Ishikawa (cell line): ENCODE measurements around the gene WNT4.

Experiments used
- CREB1 ChIP-seq: IDR thresholded peaks from 2 replicates; pipeline ENCODE4 v1.6.1; 2012; ENCODE audit warnings: low read depth
- EP300 ChIP-seq: IDR thresholded peaks from 2 replicates; pipeline ENCODE4 v1.6.1; 2012; ENCODE audit warnings: borderline replicate concordance
- FOXM1 ChIP-seq: IDR thresholded peaks from 2 replicates; pipeline ENCODE4 v1.6.1; 2012; ENCODE audit warnings: low read depth, borderline replicate concordance
- RAD21 ChIP-seq: IDR thresholded peaks from 2 replicates; pipeline ENCODE4 v1.6.1; 2012; ENCODE audit warnings: low read depth
- TAF1 ChIP-seq: IDR thresholded peaks from 2 replicates; pipeline ENCODE4 v1.6.1; 2012; ENCODE audit warnings: low read depth, mild to moderate bottlenecking
- TCF12 ChIP-seq: IDR thresholded peaks from 2 replicates; pipeline ENCODE4 v1.6.1; 2012; ENCODE audit warnings: low read depth
- TEAD4 ChIP-seq: IDR thresholded peaks from 2 replicates; pipeline ENCODE4 v1.6.1; 2012
- YY1 ChIP-seq: IDR thresholded peaks from 2 replicates; pipeline ENCODE4 v1.6.1; 2012; ENCODE audit warnings: low read depth
- TF ChIP-seq, protein P1 (sequence below): IDR thresholded peaks from 2 replicates; pipeline ENCODE4 v1.6.1; 2012; ENCODE audit warnings: low read depth, mild to moderate bottlenecking
- TF ChIP-seq, protein P2 (sequence below): IDR thresholded peaks from 2 replicates; pipeline ENCODE4 v1.6.1; 2012
- TF ChIP-seq, protein P3 (sequence below): IDR thresholded peaks from 2 replicates; pipeline ENCODE4 v1.6.1; 2012

- TF ChIP-seq FOXM1 (no peak), TAF1 (no peak), TEAD4 (no peak), YY1 (no peak), TCF12 (no peak), RAD21 (no peak), EP300 (no peak), CREB1 (no peak)
- TF ChIP-seq, protein P1, sequence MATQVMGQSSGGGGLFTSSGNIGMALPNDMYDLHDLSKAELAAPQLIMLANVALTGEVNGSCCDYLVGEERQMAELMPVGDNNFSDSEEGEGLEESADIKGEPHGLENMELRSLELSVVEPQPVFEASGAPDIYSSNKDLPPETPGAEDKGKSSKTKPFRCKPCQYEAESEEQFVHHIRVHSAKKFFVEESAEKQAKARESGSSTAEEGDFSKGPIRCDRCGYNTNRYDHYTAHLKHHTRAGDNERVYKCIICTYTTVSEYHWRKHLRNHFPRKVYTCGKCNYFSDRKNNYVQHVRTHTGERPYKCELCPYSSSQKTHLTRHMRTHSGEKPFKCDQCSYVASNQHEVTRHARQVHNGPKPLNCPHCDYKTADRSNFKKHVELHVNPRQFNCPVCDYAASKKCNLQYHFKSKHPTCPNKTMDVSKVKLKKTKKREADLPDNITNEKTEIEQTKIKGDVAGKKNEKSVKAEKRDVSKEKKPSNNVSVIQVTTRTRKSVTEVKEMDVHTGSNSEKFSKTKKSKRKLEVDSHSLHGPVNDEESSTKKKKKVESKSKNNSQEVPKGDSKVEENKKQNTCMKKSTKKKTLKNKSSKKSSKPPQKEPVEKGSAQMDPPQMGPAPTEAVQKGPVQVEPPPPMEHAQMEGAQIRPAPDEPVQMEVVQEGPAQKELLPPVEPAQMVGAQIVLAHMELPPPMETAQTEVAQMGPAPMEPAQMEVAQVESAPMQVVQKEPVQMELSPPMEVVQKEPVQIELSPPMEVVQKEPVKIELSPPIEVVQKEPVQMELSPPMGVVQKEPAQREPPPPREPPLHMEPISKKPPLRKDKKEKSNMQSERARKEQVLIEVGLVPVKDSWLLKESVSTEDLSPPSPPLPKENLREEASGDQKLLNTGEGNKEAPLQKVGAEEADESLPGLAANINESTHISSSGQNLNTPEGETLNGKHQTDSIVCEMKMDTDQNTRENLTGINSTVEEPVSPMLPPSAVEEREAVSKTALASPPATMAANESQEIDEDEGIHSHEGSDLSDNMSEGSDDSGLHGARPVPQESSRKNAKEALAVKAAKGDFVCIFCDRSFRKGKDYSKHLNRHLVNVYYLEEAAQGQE: no peak
- TF ChIP-seq, protein P2, sequence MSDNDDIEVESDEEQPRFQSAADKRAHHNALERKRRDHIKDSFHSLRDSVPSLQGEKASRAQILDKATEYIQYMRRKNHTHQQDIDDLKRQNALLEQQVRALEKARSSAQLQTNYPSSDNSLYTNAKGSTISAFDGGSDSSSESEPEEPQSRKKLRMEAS: no peak
- TF ChIP-seq, protein P3, sequence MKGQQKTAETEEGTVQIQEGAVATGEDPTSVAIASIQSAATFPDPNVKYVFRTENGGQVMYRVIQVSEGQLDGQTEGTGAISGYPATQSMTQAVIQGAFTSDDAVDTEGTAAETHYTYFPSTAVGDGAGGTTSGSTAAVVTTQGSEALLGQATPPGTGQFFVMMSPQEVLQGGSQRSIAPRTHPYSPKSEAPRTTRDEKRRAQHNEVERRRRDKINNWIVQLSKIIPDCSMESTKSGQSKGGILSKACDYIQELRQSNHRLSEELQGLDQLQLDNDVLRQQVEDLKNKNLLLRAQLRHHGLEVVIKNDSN: no peak
These were observed 2.2 kb downstream of the WNT4 start for GRCh38 chr1:22140694-22141093.
